ENCODE results near the gene EBP.

GRCh38 chrX:48533165-48533564 is 11.6 kb downstream of the EBP start:
- TF ChIP-seq CTCF (conservative IDR thresholded peaks at IDR 0.05; ENCODE audit: low read depth in 2 of 2) (no peak), EZH2 (IDR thresholded peaks at IDR 0.05; ENCODE audit: low read depth, unreplicated experiment) (no peak), EZH2phosphoT487 (IDR thresholded peaks at IDR 0.05; ENCODE audit: unreplicated experiment) (no peak), ZNF114 (CRISPR knock-in tag; IDR thresholded peaks at IDR 0.05) (no peak), POLR2AphosphoS5 (IDR thresholded peaks at IDR 0.05; ENCODE audit: low read depth) (no peak), NANOG (IDR thresholded peaks at IDR 0.05; ENCODE audit: borderline replicate concordance) (no peak), ZNF331 (CRISPR knock-in tag; IDR thresholded peaks at IDR 0.05; ENCODE audit: low read depth) (no peak), JUNB (IDR thresholded peaks at IDR 0.05; ENCODE audit: unreplicated experiment) (no peak), CREB1 (CRISPR knock-in tag; IDR thresholded peaks at IDR 0.05; ENCODE audit: low read depth) (no peak), ETS1 (IDR thresholded peaks at IDR 0.05) (no peak), STAT1 (IDR thresholded peaks at IDR 0.05; ENCODE audit: unreplicated experiment) (no peak)
- TF ChIP-seq, protein P1, sequence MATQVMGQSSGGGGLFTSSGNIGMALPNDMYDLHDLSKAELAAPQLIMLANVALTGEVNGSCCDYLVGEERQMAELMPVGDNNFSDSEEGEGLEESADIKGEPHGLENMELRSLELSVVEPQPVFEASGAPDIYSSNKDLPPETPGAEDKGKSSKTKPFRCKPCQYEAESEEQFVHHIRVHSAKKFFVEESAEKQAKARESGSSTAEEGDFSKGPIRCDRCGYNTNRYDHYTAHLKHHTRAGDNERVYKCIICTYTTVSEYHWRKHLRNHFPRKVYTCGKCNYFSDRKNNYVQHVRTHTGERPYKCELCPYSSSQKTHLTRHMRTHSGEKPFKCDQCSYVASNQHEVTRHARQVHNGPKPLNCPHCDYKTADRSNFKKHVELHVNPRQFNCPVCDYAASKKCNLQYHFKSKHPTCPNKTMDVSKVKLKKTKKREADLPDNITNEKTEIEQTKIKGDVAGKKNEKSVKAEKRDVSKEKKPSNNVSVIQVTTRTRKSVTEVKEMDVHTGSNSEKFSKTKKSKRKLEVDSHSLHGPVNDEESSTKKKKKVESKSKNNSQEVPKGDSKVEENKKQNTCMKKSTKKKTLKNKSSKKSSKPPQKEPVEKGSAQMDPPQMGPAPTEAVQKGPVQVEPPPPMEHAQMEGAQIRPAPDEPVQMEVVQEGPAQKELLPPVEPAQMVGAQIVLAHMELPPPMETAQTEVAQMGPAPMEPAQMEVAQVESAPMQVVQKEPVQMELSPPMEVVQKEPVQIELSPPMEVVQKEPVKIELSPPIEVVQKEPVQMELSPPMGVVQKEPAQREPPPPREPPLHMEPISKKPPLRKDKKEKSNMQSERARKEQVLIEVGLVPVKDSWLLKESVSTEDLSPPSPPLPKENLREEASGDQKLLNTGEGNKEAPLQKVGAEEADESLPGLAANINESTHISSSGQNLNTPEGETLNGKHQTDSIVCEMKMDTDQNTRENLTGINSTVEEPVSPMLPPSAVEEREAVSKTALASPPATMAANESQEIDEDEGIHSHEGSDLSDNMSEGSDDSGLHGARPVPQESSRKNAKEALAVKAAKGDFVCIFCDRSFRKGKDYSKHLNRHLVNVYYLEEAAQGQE (IDR thresholded peaks at IDR 0.05; ENCODE audit: unreplicated experiment), result no peak
- TF ChIP-seq, protein P2, sequence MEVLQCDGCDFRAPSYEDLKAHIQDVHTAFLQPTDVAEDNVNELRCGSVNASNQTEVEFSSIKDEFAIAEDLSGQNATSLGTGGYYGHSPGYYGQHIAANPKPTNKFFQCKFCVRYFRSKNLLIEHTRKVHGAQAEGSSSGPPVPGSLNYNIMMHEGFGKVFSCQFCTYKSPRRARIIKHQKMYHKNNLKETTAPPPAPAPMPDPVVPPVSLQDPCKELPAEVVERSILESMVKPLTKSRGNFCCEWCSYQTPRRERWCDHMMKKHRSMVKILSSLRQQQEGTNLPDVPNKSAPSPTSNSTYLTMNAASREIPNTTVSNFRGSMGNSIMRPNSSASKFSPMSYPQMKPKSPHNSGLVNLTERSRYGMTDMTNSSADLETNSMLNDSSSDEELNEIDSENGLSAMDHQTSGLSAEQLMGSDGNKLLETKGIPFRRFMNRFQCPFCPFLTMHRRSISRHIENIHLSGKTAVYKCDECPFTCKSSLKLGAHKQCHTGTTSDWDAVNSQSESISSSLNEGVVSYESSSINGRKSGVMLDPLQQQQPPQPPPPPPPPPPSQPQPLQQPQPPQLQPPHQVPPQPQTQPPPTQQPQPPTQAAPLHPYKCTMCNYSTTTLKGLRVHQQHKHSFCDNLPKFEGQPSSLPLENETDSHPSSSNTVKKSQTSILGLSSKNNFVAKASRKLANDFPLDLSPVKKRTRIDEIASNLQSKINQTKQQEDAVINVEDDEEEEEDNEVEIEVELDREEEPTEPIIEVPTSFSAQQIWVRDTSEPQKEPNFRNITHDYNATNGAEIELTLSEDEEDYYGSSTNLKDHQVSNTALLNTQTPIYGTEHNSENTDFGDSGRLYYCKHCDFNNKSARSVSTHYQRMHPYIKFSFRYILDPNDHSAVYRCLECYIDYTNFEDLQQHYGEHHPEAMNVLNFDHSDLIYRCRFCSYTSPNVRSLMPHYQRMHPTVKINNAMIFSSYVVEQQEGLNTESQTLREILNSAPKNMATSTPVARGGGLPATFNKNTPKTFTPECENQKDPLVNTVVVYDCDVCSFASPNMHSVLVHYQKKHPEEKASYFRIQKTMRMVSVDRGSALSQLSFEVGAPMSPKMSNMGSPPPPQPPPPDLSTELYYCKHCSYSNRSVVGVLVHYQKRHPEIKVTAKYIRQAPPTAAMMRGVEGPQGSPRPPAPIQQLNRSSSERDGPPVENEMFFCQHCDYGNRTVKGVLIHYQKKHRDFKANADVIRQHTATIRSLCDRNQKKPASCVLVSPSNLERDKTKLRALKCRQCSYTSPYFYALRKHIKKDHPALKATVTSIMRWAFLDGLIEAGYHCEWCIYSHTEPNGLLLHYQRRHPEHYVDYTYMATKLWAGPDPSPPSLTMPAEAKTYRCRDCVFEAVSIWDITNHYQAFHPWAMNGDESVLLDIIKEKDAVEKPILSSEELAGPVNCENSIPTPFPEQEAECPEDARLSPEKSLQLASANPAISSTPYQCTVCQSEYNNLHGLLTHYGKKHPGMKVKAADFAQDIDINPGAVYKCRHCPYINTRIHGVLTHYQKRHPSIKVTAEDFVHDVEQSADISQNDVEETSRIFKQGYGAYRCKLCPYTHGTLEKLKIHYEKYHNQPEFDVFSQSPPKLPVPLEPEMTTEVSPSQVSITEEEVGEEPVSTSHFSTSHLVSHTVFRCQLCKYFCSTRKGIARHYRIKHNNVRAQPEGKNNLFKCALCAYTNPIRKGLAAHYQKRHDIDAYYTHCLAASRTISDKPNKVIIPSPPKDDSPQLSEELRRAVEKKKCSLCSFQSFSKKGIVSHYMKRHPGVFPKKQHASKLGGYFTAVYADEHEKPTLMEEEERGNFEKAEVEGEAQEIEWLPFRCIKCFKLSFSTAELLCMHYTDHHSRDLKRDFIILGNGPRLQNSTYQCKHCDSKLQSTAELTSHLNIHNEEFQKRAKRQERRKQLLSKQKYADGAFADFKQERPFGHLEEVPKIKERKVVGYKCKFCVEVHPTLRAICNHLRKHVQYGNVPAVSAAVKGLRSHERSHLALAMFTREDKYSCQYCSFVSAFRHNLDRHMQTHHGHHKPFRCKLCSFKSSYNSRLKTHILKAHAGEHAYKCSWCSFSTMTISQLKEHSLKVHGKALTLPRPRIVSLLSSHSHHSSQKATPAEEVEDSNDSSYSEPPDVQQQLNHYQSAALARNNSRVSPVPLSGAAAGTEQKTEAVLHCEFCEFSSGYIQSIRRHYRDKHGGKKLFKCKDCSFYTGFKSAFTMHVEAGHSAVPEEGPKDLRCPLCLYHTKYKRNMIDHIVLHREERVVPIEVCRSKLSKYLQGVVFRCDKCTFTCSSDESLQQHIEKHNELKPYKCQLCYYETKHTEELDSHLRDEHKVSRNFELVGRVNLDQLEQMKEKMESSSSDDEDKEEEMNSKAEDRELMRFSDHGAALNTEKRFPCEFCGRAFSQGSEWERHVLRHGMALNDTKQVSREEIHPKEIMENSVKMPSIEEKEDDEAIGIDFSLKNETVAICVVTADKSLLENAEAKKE (CRISPR knock-in tag; IDR thresholded peaks at IDR 0.05), result no peak

Measured in GM23338 (cell line).